SK-N-SH treated with all-trans-retinoic acid at 6 μM for 48 hours (cell line): ENCODE results near the gene IRAK4.

ENCODE experiments used
- BACH2 ChIP-seq: fragments of 250-450 bp; sonication (Bioruptor Pico); IDR thresholded peaks from 2 replicates; pipeline ENCODE4 v1.9.0; 2021; ENCODE audit warnings: mild to moderate bottlenecking, borderline replicate concordance
- ESRRG ChIP-seq: fragments of 250-450 bp; sonication (Bioruptor Pico); IDR thresholded peaks from 2 replicates; pipeline ENCODE4 v1.6.1; 2021; ENCODE audit warnings: mild to moderate bottlenecking
- ISL1 ChIP-seq: fragments of 250-450 bp; sonication (Bioruptor Pico); IDR thresholded peaks from 2 replicates; pipeline ENCODE4 v2.1.2; 2022; ENCODE audit warnings: mild to moderate bottlenecking, moderate library complexity
- OSR1 ChIP-seq: fragments of 250-450 bp; sonication (Bioruptor Pico); IDR thresholded peaks from 2 replicates; pipeline ENCODE4 v1.8.0; 2022; ENCODE audit warnings: moderate library complexity, mild to moderate bottlenecking, inconsistent platforms
- ZNF565 ChIP-seq: fragments of 450-650 bp; formaldehyde crosslinking; conservative IDR thresholded peaks from 2 replicates; pipeline ENCODE4 v1.5.0; 2020; ENCODE audit warnings: low read depth, mild to moderate bottlenecking, moderate library complexity
- ZNF70 ChIP-seq: fragments of 450-650 bp; formaldehyde crosslinking; IDR thresholded peaks from 2 replicates; pipeline ENCODE4 v1.5.0; 2020; ENCODE audit warnings: mild to moderate bottlenecking, moderate library complexity
- ZNF8 ChIP-seq: fragments of 450-650 bp; formaldehyde crosslinking; IDR thresholded peaks from 2 replicates; pipeline ENCODE4 v1.5.0; 2020; ENCODE audit warnings: mild to moderate bottlenecking, moderate library complexity
- TF ChIP-seq, protein P1 (sequence below): fragments of 250-450 bp; sonication (Bioruptor Pico); IDR thresholded peaks from 2 replicates; pipeline ENCODE4 v1.5.1; 2020; ENCODE audit warnings: low read depth, mild to moderate bottlenecking, moderate library complexity
- TF ChIP-seq, protein P2 (sequence below): fragments of 250-450 bp; sonication (Bioruptor Pico); IDR thresholded peaks from 2 replicates; pipeline ENCODE4 v1.5.1; 2021; ENCODE audit warnings: mild to moderate bottlenecking, moderate library complexity
- TF ChIP-seq, protein P3 (sequence below): fragments of 250-450 bp; sonication (Bioruptor Pico); IDR thresholded peaks from 2 replicates; pipeline ENCODE4 v1.8.0; 2020; ENCODE audit warnings: mild to moderate bottlenecking, moderate library complexity, borderline replicate concordance

- TF ChIP-seq ISL1 (CRISPR knock-in tag), result no peak
- TF ChIP-seq ZNF565 (CRISPR knock-in tag), result no peak
- TF ChIP-seq, protein P1, sequence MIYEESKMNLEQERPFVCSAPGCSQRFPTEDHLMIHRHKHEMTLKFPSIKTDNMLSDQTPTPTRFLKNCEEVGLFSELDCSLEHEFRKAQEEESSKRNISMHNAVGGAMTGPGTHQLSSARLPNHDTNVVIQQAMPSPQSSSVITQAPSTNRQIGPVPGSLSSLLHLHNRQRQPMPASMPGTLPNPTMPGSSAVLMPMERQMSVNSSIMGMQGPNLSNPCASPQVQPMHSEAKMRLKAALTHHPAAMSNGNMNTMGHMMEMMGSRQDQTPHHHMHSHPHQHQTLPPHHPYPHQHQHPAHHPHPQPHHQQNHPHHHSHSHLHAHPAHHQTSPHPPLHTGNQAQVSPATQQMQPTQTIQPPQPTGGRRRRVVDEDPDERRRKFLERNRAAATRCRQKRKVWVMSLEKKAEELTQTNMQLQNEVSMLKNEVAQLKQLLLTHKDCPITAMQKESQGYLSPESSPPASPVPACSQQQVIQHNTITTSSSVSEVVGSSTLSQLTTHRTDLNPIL, result no peak
- no peak for TF ChIP-seq BACH2 (CRISPR knock-in tag)
- no peak for TF ChIP-seq ESRRG (CRISPR knock-in tag)
- TF ChIP-seq, protein P2, sequence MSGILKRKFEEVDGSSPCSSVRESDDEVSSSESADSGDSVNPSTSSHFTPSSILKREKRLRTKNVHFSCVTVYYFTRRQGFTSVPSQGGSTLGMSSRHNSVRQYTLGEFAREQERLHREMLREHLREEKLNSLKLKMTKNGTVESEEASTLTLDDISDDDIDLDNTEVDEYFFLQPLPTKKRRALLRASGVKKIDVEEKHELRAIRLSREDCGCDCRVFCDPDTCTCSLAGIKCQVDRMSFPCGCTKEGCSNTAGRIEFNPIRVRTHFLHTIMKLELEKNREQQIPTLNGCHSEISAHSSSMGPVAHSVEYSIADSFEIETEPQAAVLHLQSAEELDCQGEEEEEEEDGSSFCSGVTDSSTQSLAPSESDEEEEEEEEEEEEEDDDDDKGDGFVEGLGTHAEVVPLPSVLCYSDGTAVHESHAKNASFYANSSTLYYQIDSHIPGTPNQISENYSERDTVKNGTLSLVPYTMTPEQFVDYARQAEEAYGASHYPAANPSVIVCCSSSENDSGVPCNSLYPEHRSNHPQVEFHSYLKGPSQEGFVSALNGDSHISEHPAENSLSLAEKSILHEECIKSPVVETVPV (CRISPR knock-in tag), result no peak
- TF ChIP-seq, protein P3, sequence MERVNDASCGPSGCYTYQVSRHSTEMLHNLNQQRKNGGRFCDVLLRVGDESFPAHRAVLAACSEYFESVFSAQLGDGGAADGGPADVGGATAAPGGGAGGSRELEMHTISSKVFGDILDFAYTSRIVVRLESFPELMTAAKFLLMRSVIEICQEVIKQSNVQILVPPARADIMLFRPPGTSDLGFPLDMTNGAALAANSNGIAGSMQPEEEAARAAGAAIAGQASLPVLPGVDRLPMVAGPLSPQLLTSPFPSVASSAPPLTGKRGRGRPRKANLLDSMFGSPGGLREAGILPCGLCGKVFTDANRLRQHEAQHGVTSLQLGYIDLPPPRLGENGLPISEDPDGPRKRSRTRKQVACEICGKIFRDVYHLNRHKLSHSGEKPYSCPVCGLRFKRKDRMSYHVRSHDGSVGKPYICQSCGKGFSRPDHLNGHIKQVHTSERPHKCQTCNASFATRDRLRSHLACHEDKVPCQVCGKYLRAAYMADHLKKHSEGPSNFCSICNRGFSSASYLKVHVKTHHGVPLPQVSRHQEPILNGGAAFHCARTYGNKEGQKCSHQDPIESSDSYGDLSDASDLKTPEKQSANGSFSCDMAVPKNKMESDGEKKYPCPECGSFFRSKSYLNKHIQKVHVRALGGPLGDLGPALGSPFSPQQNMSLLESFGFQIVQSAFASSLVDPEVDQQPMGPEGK (CRISPR knock-in tag), result no peak
- TF ChIP-seq ZNF70, result no peak
- no peak for TF ChIP-seq OSR1 (CRISPR knock-in tag)
- no peak for TF ChIP-seq ZNF8 (CRISPR knock-in tag)
Measured at GRCh38 chr12:43795716-43796280, 37.0 kb downstream of the IRAK4 start.
